NCI-H187 (cell line): ENCODE measurements around the gene CES1.
A peak's percentile ranks its signal among the peaks of the same experiment; 100 is the strongest.
"Not testable (repeated sequence)": the region's sequence is repeated elsewhere in the genome, so short reads cannot be mapped to it uniquely, and the experiment has no call there.

Experiments used
- DNase-seq, 2 experiments: peaks; one replicate each; lab custom pipeline; 2025; lab: John Stamatoyannopoulos, UW

CES1 gene

GRCh38 chr16:55832773-55833691 is at the start of gene CES1:
TSS of gene CES1 (minus strand) at chr16:55833096. CDS start at chr16:55833055, 41 bp downstream.
- DNase-seq: no peak

GRCh38 chr16:55876854-55877253 is 44.0 kb upstream of the CES1 start:
- DNase-seq: no peak

- no peak for DNase-seq
Measured at GRCh38 chr16:55875273-55875672, 42.4 kb upstream of the CES1 start, which contains the start of gene CES5A. TSS of gene CES5A (minus strand) at chr16:55875373. CDS start at chr16:55875221, 152 bp downstream.

GRCh38 chr16:55873122-55873521 is 40.2 kb upstream of the CES1 start:
- no peak for DNase-seq

- DNase-seq: no peak
Measured at GRCh38 chr16:55872130-55872529, 39.2 kb upstream of the CES1 start.

GRCh38 chr16:55871411-55872038 is 38.6 kb upstream of the CES1 start:
- no peak for DNase-seq

- DNase-seq: no peak
Measured at GRCh38 chr16:55868980-55869379, 36.1 kb upstream of the CES1 start.

- DNase-seq: no peak
Measured at GRCh38 chr16:55868137-55868536, 35.2 kb upstream of the CES1 start.

- no peak for DNase-seq
Measured at GRCh38 chr16:55861288-55861687, 28.4 kb upstream of the CES1 start.

- not testable (repeated sequence) for DNase-seq
Measured at GRCh38 chr16:55857650-55858049, 24.8 kb upstream of the CES1 start.

GRCh38 chr16:55856950-55857349 is 24.1 kb upstream of the CES1 start:
- no peak for DNase-seq

- no peak for DNase-seq
Measured at GRCh38 chr16:55853114-55853513, 20.2 kb upstream of the CES1 start.

- DNase-seq: no peak
Measured at GRCh38 chr16:55849536-55849935, 16.6 kb upstream of the CES1 start.

- no peak for DNase-seq
Measured at GRCh38 chr16:55846598-55847346, 13.9 kb upstream of the CES1 start.

- no peak for DNase-seq
Measured at GRCh38 chr16:55843105-55843395, 10.2 kb upstream of the CES1 start.

- DNase-seq: peak in 1 of 2 experiments; percentile 4
Measured at GRCh38 chr16:55842369-55843104, 9.6 kb upstream of the CES1 start.

- DNase-seq: no peak
Measured at GRCh38 chr16:55839115-55839514, 6.2 kb upstream of the CES1 start.

GRCh38 chr16:55836158-55836611 is 3.3 kb upstream of the CES1 start:
- DNase-seq: no peak

GRCh38 chr16:55835581-55835980 is 2.7 kb upstream of the CES1 start:
- no peak for DNase-seq

- DNase-seq: not testable (repeated sequence)
Measured at GRCh38 chr16:55835173-55835572, 2.3 kb upstream of the CES1 start.

- no peak for DNase-seq
Measured at GRCh38 chr16:55834049-55834448, 1.2 kb upstream of the CES1 start.

GRCh38 chr16:55832425-55832772 is 497 bp downstream of the CES1 start:
- no peak for DNase-seq
